Measurements from ENCODE around the gene PPP1R9A.

PPP1R9A gene

DNA sequence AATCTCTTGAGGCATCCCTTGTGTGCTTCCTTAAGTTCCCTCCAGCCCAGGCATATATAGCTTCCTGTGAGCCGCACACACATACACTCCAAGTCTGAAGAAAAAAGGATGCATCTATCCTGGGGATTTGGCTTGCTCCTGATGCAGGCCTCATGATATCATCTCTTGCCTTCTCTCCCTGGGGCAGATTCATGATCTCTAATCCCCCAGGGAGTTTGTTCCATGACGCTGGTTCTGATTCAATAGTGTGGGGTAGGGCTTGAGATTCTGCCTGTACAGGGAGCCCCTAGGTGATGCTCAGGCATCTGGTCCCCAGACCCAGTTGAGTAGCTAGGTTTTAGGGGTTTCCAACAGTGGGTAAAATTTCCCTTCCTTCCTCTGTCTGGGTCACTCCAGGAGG, 415.5 kb downstream of the PPP1R9A start:
- no peak for ATAC-seq
- TF ChIP-seq SNAI2 (CRISPR knock-in tag; IDR thresholded peaks at IDR 0.05) = no peak
- TF ChIP-seq, protein P1, sequence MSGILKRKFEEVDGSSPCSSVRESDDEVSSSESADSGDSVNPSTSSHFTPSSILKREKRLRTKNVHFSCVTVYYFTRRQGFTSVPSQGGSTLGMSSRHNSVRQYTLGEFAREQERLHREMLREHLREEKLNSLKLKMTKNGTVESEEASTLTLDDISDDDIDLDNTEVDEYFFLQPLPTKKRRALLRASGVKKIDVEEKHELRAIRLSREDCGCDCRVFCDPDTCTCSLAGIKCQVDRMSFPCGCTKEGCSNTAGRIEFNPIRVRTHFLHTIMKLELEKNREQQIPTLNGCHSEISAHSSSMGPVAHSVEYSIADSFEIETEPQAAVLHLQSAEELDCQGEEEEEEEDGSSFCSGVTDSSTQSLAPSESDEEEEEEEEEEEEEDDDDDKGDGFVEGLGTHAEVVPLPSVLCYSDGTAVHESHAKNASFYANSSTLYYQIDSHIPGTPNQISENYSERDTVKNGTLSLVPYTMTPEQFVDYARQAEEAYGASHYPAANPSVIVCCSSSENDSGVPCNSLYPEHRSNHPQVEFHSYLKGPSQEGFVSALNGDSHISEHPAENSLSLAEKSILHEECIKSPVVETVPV (CRISPR knock-in tag; IDR thresholded peaks at IDR 0.05) = no peak

DNA sequence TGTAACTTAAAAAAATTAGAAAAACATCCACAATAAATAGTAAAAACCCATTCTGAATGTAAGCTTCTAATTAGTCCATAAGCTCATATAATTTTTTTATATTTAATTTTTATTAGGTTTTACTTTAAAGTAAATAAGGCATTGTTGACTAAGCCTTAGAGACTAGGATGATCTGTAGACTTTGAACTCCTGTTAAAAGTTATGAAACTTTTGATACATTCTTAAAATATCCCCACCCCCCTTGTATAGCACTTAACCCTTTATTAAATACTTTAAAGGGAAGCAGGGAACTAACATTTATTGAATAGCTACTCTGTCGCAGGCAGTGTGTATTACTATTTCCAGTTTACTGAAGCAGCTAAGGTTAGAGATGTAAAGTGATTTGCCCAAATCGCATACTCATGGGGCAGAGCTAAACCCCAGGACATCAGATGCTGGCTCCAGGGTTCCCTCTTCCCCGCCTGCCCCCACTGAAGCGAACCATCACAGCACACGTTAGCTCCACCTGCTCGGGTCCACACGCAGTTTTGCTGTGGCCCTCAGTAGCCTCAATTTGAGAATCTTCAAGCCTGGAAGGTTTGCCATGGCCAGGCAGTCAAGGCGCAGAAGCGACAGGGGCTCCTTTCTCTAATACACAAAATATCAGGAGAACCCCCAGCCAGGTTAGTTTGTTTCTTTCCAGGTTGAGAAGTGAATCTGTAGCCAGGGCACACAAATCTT, 416.2 kb downstream of the PPP1R9A start:
- TF ChIP-seq ARNTL (CRISPR knock-in tag; IDR thresholded peaks at IDR 0.05; ENCODE audit: borderline replicate concordance, low read depth) (no peak), ZNF70 (CRISPR knock-in tag; IDR thresholded peaks at IDR 0.05) (no peak), BACH2 (CRISPR knock-in tag; IDR thresholded peaks at IDR 0.05; ENCODE audit: borderline replicate concordance) (no peak), CSDC2 (CRISPR knock-in tag; IDR thresholded peaks at IDR 0.05) (no peak)
- no peak for ATAC-seq

DNA sequence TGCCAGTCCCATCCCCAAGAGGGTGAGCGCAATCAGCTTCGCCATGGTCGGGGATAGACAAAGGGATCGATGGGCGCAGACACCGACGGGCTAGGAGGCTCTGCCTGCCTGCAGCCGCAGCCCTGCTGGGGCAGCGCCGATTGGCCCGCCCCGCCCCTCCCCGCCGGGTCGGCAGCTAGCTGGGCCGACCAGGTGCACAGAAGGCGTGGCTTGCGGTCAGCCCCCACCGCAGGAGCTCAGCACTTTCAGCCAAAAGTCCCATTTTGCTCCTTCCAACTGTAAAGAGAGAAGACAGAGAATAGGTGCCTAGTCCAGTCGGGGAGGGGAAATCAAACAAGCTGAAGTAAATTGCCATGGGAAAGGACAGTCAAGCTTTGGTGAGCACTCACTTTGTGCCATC, 417.0 kb downstream of the PPP1R9A start, which contains the start of gene PON1:
TSS of gene PON1 (minus strand) at position 102 of the 400 bp plus-strand sequence. CDS start at position 45, 57 bp downstream.
- no peak for TF ChIP-seq ZNF70 (CRISPR knock-in tag; IDR thresholded peaks at IDR 0.05)
- no peak for TF ChIP-seq ZFP30 (CRISPR knock-in tag; IDR thresholded peaks at IDR 0.05)
- TF ChIP-seq BACH2 (CRISPR knock-in tag; IDR thresholded peaks at IDR 0.05; ENCODE audit: borderline replicate concordance) = no peak
- no peak for TF ChIP-seq ZNF8 (CRISPR knock-in tag; IDR thresholded peaks at IDR 0.05)
- TF ChIP-seq TOX (CRISPR knock-in tag; IDR thresholded peaks at IDR 0.05; ENCODE audit: borderline replicate concordance) = no peak
- TF ChIP-seq, protein P2, sequence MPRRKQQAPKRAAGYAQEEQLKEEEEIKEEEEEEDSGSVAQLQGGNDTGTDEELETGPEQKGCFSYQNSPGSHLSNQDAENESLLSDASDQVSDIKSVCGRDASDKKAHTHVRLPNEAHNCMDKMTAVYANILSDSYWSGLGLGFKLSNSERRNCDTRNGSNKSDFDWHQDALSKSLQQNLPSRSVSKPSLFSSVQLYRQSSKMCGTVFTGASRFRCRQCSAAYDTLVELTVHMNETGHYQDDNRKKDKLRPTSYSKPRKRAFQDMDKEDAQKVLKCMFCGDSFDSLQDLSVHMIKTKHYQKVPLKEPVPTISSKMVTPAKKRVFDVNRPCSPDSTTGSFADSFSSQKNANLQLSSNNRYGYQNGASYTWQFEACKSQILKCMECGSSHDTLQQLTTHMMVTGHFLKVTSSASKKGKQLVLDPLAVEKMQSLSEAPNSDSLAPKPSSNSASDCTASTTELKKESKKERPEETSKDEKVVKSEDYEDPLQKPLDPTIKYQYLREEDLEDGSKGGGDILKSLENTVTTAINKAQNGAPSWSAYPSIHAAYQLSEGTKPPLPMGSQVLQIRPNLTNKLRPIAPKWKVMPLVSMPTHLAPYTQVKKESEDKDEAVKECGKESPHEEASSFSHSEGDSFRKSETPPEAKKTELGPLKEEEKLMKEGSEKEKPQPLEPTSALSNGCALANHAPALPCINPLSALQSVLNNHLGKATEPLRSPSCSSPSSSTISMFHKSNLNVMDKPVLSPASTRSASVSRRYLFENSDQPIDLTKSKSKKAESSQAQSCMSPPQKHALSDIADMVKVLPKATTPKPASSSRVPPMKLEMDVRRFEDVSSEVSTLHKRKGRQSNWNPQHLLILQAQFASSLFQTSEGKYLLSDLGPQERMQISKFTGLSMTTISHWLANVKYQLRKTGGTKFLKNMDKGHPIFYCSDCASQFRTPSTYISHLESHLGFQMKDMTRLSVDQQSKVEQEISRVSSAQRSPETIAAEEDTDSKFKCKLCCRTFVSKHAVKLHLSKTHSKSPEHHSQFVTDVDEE (CRISPR knock-in tag; IDR thresholded peaks at IDR 0.05) = no peak
- TF ChIP-seq, protein P3, sequence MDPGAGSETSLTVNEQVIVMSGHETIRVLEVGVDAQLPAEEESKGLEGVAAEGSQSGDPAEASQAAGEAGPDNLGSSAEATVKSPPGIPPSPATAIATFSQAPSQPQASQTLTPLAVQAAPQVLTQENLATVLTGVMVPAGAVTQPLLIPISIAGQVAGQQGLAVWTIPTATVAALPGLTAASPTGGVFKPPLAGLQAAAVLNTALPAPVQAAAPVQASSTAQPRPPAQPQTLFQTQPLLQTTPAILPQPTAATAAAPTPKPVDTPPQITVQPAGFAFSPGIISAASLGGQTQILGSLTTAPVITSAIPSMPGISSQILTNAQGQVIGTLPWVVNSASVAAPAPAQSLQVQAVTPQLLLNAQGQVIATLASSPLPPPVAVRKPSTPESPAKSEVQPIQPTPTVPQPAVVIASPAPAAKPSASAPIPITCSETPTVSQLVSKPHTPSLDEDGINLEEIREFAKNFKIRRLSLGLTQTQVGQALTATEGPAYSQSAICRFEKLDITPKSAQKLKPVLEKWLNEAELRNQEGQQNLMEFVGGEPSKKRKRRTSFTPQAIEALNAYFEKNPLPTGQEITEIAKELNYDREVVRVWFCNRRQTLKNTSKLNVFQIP (CRISPR knock-in tag; IDR thresholded peaks at IDR 0.05; ENCODE audit: borderline replicate concordance, low read depth) = no peak
- TF ChIP-seq ISL1 (CRISPR knock-in tag; IDR thresholded peaks at IDR 0.05) = no peak
- no peak for TF ChIP-seq RARB (CRISPR knock-in tag; IDR thresholded peaks at IDR 0.05)
- no peak for TF ChIP-seq ESRRG (CRISPR knock-in tag; IDR thresholded peaks at IDR 0.05)
- no peak for TF ChIP-seq ZNF565 (CRISPR knock-in tag; conservative IDR thresholded peaks at IDR 0.05; ENCODE audit: low read depth)
- TF ChIP-seq SNAI2 (CRISPR knock-in tag; IDR thresholded peaks at IDR 0.05) = no peak
- TF ChIP-seq, protein P4, sequence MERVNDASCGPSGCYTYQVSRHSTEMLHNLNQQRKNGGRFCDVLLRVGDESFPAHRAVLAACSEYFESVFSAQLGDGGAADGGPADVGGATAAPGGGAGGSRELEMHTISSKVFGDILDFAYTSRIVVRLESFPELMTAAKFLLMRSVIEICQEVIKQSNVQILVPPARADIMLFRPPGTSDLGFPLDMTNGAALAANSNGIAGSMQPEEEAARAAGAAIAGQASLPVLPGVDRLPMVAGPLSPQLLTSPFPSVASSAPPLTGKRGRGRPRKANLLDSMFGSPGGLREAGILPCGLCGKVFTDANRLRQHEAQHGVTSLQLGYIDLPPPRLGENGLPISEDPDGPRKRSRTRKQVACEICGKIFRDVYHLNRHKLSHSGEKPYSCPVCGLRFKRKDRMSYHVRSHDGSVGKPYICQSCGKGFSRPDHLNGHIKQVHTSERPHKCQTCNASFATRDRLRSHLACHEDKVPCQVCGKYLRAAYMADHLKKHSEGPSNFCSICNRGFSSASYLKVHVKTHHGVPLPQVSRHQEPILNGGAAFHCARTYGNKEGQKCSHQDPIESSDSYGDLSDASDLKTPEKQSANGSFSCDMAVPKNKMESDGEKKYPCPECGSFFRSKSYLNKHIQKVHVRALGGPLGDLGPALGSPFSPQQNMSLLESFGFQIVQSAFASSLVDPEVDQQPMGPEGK (CRISPR knock-in tag; IDR thresholded peaks at IDR 0.05; ENCODE audit: borderline replicate concordance) = no peak
- no peak for TF ChIP-seq ZFP3 (CRISPR knock-in tag; IDR thresholded peaks at IDR 0.05)
- TF ChIP-seq, protein P5, sequence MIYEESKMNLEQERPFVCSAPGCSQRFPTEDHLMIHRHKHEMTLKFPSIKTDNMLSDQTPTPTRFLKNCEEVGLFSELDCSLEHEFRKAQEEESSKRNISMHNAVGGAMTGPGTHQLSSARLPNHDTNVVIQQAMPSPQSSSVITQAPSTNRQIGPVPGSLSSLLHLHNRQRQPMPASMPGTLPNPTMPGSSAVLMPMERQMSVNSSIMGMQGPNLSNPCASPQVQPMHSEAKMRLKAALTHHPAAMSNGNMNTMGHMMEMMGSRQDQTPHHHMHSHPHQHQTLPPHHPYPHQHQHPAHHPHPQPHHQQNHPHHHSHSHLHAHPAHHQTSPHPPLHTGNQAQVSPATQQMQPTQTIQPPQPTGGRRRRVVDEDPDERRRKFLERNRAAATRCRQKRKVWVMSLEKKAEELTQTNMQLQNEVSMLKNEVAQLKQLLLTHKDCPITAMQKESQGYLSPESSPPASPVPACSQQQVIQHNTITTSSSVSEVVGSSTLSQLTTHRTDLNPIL (CRISPR knock-in tag; IDR thresholded peaks at IDR 0.05; ENCODE audit: low read depth) = no peak
- TF ChIP-seq GLIS3 (CRISPR knock-in tag; IDR thresholded peaks at IDR 0.05) = no peak
- no peak for TF ChIP-seq CSDC2 (CRISPR knock-in tag; IDR thresholded peaks at IDR 0.05)
- no peak for TF ChIP-seq ARNTL (CRISPR knock-in tag; IDR thresholded peaks at IDR 0.05; ENCODE audit: borderline replicate concordance, low read depth)
- TF ChIP-seq, protein P1 (CRISPR knock-in tag; IDR thresholded peaks at IDR 0.05) = no peak
- no peak for ATAC-seq

Data from SK-N-SH treated with all-trans-retinoic acid at 6 μM for 48 hours (cell line).